ENCODE data around the gene PDIA5.

Gene PDIA5

DNA sequence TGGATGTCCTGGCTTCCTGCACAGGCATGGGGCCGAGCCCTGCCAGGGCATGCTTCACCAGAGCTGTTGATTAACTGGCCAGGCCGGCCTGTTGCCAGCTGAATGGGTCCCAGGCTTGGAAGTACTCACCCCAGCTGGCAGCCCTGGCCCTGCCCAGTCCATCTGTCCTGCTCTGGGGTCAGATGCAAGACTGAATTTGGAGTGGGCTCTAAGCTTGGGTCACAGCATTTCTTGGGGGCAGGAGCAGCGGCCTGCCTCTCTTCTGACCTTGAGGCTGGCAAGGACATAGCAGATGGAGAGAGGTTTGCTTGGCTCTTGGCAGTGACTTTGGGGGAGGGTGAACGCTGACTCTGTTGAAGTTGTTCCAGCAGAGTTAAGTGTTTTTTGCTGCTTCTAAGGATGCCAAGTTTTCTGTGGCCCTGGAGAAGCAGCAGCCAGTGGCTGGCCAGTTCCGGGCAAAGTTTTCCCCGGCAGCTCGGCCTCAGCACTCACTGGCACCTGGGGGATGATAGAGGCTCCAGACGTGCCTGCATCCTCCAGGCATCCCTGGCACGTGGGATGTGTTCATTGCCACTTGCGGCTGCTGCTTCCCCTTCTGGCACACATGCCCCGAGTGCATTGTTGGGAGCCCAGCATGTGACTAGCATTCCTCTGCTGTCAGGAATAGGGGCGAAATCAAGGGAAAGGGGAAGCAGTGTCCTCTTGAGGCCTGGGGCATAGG is 22.9 kb downstream of the PDIA5 start:
- no peak overlapping the region for H3K4me3 ChIP-seq (ENCODE audit: low read depth, low read length)
- TF ChIP-seq, protein P1, sequence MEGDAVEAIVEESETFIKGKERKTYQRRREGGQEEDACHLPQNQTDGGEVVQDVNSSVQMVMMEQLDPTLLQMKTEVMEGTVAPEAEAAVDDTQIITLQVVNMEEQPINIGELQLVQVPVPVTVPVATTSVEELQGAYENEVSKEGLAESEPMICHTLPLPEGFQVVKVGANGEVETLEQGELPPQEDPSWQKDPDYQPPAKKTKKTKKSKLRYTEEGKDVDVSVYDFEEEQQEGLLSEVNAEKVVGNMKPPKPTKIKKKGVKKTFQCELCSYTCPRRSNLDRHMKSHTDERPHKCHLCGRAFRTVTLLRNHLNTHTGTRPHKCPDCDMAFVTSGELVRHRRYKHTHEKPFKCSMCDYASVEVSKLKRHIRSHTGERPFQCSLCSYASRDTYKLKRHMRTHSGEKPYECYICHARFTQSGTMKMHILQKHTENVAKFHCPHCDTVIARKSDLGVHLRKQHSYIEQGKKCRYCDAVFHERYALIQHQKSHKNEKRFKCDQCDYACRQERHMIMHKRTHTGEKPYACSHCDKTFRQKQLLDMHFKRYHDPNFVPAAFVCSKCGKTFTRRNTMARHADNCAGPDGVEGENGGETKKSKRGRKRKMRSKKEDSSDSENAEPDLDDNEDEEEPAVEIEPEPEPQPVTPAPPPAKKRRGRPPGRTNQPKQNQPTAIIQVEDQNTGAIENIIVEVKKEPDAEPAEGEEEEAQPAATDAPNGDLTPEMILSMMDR (IDR thresholded peaks at IDR 0.05; ENCODE audit: borderline replicate concordance, insufficient read depth, low read depth, low read length): no peak

GRCh38 chr3:123090728-123091531 is 24.1 kb downstream of the PDIA5 start:
- TF ChIP-seq, protein P1 (IDR thresholded peaks at IDR 0.05; ENCODE audit: borderline replicate concordance, insufficient read depth, low read depth, low read length): no peak
- no peak overlapping the region for H3K4me3 ChIP-seq (ENCODE audit: low read depth, low read length)

GRCh38 chr3:123092243-123092642 is 25.4 kb downstream of the PDIA5 start:
- TF ChIP-seq, protein P1 (IDR thresholded peaks at IDR 0.05; ENCODE audit: borderline replicate concordance, insufficient read depth, low read depth, low read length): no peak
- no peak overlapping the region for H3K4me3 ChIP-seq (ENCODE audit: low read depth, low read length)

DNA sequence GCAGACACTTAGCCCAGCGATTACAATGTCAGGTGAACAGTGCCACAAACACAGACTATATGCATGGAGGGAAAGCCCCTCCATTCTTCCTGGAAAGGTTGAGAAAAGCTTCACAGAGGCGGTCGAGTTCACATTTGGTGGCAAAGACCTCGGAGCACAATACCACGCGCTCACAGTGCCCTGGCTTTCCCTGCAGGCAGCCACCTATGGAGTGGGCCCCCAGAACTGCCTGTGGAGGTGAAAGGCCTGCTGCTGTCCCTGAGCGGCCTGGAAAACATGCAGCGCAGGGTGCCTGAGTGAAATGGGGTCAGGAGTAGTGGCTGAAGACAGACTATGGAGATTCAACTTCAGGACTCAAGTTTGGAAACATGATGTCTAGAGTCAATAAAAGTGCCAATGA is 26.9 kb downstream of the PDIA5 start:
- TF ChIP-seq, protein P1 (IDR thresholded peaks at IDR 0.05; ENCODE audit: borderline replicate concordance, insufficient read depth, low read depth, low read length): no peak
- no peak overlapping the region for H3K4me3 ChIP-seq (ENCODE audit: low read depth, low read length)

DNA sequence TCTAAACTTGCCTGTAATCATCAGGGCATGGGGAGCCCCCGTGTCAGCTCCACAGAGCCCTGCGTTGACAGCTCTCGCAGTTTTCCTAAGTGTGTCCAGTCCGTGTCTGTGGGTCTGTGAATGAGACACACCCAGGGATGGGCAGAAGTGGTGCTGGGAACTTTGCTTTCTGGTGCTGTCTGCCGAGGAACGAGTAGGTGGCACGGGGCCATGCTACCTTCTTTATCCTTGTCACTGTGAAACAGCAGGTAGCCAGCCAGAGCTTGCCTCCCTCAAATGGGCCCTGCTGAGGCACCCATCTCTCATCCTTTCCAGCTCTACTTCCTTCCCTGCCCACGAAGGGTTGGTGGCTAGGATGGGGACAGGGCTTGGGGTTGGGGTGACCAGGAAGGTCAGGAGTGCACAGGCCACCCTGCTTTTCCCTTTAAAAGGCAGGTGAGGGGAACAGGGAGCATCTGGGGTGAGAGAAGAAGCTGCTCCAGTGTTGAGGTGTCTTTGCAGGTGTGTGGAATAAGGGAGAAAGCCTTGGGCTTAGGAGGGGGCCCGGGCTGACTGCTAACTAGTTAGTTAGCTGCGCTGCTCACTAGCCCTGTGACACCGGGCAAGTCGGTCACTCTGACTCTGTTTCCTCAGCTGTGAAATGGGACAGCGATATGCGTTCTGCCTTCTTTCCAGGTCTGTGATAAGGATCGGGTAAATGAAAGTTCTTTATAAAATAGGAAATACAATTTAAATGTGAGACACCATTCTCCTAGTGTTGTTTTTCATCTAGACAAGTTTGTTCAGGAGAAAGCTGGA is 27.9 kb downstream of the PDIA5 start:
- TF ChIP-seq, protein P1 (IDR thresholded peaks at IDR 0.05; ENCODE audit: borderline replicate concordance, insufficient read depth, low read depth, low read length): no peak

DNA sequence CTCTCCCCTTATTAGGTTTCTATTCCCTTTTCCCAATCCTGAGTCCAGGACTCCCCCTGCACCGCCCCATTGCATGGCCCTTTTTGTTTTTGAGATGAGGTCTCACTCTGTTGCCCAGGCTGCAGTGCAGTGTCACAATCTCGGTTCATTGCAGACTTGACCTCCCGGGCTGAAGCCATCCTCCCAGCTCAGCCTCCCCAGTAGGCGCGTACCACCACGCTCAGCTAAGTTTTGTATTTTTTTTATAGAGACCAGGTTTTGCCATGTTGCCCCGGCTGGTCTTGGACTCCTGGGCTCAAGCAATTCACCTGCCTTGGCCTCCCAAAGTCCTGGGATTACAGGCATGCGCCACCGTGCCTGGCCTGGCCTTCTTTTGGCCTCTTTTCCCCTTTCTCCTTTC is 29.3 kb downstream of the PDIA5 start:
- TF ChIP-seq, protein P1 (IDR thresholded peaks at IDR 0.05; ENCODE audit: borderline replicate concordance, insufficient read depth, low read depth, low read length): no peak
- no peak overlapping the region for H3K4me3 ChIP-seq (ENCODE audit: low read depth, low read length)

More for the DNA sequence above, 27.9 kb downstream of the PDIA5 start:
- no peak overlapping the region for H3K4me3 ChIP-seq (ENCODE audit: low read depth, low read length)
